Central memory CD4-positive, alpha-beta T cell (primary cell): ENCODE data around the gene TEKTIP1.

Experiments used
- DNase-seq: peaks from one replicate; pipeline ENCODE4 v3.0.0; 2022

The TEKTIP1 gene

GRCh38 chr19:3586707-3587346, 47.9 kb downstream of the TEKTIP1 start:
- DNase-seq, result no peak

GRCh38 chr19:3589439-3589838, 50.5 kb downstream of the TEKTIP1 start:
- no peak for DNase-seq

GRCh38 chr19:3589949-3590348, 51.0 kb downstream of the TEKTIP1 start:
- no peak for DNase-seq

- DNase-seq, result no peak
These were observed 52.2 kb downstream of the TEKTIP1 start for GRCh38 chr19:3590991-3591659.

- no peak for DNase-seq
These were observed 53.1 kb downstream of the TEKTIP1 start for GRCh38 chr19:3591876-3592613.

GRCh38 chr19:3593156-3593555, 54.2 kb downstream of the TEKTIP1 start:
- no peak for DNase-seq
